ENCODE results near the gene RALGAPA2. TPM values are rescaled to one million over a fixed set of nuclear protein-coding genes. Genes with fewer than 3 reads are reported as not detected.
A peak's percentile ranks its signal among the peaks of the same experiment; 100 is the strongest.
"Not testable (repeated sequence)": the region's sequence is repeated elsewhere in the genome, so short reads cannot be mapped to it uniquely, and the experiment has no call there.

RALGAPA2 gene
- total RNA-seq, 1 donor from 2014 or later: 52.0 TPM

DNA sequence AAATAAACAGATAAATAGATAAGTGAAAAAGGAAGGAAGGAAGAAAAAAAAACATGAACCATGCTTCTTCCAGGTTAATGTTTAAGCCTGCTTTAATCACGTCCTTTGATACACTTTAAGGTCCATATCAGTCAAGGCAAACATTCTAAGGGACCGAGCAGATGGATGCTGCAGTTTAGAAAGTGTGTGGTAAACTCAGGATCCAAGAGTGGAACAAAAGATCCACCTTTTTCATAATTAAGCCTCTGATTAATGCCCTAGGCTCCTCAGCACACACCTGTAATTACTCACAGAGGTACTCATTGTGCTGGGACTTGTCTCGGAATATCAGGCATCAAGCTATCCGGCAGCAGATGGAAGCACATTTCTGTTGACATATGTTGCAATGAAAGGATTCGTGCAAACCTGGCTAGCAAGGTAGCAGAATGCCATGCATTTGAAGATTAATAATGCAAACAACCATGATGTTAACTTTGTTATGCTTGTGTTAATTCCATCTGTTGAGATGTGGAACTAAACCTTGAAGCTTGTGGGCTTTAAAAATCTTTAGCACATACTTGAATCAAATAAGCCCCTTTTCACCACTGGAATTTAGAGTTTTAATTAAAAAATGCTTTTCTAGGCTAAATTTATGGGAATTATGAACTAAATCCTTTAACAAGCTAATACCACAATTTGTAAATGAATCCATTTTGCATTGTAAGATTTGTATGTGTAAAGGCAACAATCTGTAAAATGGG is 163.7 kb downstream of the RALGAPA2 start:
- ATAC-seq (peak; percentile 84), DNase-seq (ENCODE audit: low spot score) (no peak)

DNA sequence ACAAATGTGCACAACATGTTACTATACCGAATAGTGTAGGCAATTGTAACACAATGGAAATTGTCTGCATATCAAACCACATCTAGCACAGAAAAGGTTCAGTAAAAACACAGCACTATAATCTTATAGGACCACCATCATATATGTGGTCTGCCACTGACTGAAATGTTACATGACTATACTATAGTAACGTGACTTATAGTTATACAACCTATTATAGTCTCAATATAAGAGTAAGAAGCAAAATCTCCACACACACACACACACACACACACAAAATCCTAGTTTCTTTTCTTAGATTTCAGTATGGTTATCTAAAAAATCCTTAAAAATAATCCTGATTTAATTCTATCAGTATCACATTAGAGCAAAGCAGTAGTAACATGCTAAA is 164.6 kb downstream of the RALGAPA2 start:
- DNase-seq (ENCODE audit: low spot score): no peak
- ATAC-seq: no peak

DNA sequence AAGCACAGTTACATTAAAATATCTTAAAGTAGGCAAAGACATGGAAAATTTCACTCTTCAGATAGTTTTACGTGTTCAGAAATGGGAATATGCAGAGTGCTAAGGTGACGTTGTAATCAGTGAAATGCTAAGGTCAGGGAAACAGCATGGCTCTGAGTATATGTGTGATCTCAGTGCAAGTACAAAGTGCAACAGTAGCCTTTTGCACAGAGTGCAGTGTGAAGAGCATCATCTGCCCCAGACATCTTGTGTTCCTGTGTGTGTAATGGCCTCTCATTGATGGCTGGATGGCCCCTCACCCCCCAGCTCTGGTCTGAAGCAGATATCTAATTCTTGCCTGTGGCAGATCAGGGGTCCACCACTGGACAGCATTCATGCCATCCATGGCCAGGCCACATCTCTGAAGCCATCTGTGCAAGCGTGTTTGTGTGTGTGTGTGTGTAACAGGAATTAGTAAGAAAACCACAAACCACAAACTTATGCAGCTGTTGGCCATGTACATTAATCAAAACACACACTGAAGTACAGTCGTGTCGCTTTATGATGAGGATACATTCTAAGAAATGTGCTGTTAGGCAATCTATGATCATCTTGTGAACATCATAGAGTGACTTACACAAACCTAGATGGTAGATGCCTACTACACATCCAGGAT is 165.1 kb downstream of the RALGAPA2 start:
- peak; percentile 81 for ATAC-seq
- DNase-seq (ENCODE audit: low spot score): no peak

DNA sequence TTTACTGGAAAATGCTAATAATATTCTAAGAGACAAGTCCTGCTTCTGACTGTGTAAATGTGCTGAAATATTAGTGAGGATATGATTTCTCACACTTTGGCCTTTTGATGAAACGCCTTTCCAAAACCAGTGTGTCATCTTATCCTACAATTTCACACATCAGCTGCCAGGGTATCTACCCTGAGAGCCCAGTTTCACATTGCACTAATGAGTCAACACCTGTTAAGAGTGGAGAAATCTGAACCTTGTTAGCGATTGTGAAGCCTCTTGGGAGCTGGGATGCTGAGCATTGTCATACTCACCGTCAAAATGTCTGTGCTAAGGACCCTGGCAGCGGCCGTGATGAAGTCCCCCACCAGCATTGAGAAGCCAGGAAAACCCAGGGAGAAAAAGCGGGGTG is 166.0 kb downstream of the RALGAPA2 start:
- DNase-seq (ENCODE audit: low spot score) (no peak), ATAC-seq (no peak)

DNA sequence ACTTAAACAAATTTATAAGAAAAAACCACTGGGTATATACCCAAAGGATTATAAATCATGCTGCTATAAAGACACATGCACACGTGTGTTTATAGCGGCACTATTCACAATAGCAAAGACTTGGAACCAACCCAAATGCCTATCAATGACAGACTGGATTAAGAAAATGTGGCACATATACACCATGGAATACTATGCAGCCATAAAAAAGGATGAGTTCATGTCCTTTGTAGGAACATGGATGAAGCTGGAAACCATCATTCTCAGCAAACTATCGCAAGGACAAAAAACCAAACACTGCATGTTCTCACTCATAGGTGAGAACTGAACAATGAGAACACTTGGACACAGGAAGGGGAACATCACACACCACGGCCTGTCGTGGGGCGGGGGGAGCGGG is 169.1 kb downstream of the RALGAPA2 start:
- DNase-seq (ENCODE audit: low spot score): not testable (repeated sequence)

DNA sequence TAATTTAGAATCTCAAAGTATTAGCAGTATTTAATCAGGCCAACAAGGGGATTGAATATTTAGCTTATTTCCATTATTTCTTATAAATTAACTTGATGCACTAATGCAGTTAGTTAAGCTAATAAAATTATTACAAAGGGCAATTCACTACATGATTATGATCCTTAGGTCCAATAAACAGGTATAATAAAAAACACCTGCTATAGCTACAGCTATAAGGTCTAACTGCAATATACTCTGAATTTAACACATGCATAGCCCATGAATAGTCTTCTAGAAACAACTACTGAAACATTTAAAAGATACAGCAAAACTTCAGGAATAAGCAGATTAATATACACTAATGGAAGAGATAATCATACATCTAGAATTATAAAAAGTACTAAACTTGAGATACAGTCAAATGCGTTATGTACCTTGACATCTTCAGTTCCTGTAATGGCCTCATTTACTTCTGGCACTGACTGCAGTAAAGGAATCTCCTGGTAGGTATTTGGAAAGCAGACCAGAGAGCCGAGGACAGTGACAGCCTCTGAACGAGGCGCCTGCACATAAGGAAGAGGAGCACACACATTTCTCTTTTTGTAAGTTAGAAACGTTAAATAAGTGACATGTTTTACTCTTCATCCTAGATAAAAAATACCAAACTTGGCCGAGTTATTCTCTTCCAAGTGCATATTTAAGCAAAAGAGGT is 176.1 kb downstream of the RALGAPA2 start:
- DNase-seq (ENCODE audit: low spot score) (no peak), ATAC-seq (no peak)

More for the DNA sequence above, 169.1 kb downstream of the RALGAPA2 start:
- not testable (repeated sequence) for ATAC-seq

DNA sequence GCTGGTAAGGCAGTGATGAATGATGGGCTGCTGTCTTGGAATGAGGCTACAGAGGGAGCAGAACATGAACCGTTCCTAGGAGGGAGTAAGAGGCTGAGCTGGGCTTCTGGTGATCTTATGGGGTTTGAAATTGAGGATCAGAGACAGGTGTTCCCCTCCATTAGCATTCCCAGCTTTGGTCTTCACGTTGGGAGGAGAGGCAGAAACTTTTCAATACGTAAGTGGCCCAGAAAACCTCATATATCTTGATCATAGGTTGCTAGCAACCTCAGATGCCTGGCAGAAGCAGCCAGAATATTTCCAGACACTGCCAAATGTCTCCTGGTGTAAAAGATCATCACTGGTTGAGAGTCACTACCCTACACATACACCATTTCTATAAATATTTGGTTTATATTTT is 177.4 kb downstream of the RALGAPA2 start:
- ATAC-seq: no peak
- no peak for DNase-seq (ENCODE audit: low spot score)

DNA sequence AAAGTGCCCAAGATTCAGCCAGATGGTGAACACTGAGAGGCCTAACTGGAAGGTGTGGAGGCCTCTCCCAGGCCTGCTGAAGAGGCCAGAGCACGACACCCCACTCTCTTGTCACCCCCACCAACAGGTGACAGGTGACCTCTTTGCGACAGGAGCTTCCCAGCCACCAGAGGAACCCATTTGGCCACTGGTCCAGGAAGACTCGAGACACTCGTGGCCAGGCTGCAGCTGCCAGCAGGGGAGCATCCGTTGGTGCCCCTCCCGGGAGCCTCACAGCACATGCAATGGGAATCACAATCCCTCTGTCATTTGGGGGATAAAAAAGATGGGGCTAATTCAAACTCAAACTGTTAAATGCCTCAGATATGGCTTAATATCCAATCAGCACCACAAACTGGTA is 181.2 kb downstream of the RALGAPA2 start:
- ATAC-seq: no peak
- DNase-seq (ENCODE audit: low spot score): no peak

DNA sequence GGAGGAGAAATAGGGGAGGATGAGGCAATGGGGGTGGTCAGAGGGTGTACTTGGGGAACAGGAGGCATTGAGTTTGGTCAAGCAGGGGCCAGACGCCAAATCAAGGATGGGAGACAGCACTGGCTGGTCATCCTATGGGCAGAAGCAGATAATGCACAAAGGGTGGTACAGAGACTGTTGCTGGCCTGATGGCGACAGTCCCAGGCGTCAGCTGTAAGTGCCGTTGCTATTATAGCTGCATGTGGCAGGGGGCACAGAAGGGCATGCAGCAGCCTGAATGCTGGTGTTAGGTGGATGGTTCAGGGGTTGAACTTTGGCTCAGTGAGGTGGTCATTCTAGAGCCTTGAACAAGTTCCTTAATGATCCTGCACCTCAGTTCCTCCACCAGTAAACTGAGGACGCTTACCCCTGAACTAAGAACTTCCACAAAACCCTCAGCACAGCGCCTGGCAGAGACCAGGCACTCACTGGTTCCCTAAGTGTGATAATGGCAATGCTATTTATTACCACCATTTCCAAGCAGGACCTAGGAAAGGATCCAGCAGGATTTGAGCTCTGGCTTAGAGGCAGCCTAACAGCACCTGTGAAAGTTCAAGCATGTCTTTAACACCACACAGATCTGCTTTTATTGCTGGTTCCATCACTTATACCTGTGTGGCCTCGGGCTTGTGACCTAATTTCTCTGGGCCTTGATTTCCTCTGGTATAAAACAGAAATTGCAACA is 181.9 kb downstream of the RALGAPA2 start:
- ATAC-seq: no peak

DNA sequence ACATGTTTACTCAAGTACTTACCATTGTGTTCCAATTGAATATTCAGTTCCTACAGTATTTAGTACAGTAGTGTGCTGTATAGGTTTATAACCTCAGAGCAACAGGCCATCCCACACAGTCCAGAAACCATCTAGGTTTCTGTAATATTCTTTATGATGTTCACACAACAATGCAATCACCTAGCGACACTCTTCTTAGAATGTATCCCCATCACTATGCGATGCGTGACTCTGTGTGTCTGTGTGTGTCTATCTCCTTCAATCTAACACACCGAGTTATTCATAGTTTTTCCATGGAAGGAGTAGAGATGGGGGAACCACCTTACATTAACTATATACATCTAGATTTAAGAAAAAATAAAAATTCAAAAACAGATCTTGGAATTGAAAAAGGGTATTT is 182.8 kb downstream of the RALGAPA2 start:
- DNase-seq (ENCODE audit: low spot score): no peak
- ATAC-seq: no peak

More for the DNA sequence above, 181.9 kb downstream of the RALGAPA2 start:
- no peak for DNase-seq (ENCODE audit: low spot score)

DNA sequence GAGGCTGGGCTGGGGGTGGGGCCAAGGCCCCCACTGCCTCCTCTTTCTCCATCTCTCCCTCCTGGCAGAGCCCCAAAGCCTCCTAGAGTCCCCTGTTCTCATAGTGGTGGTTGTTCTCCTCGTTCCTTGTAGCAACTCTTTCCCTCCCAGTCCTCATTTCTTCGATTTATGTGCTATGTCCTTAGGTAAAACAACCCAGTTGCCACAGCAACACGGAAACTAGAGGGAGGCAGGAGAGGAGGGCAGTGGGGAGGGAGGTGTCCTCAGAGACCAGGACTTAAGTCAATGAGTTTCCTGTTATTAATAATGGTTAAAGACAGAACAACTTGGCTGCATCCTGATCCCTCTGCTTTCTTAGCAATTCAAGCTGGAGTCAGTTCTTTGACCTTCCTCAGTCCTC is 183.6 kb downstream of the RALGAPA2 start:
- no peak for DNase-seq (ENCODE audit: low spot score)
- ATAC-seq: no peak

DNA sequence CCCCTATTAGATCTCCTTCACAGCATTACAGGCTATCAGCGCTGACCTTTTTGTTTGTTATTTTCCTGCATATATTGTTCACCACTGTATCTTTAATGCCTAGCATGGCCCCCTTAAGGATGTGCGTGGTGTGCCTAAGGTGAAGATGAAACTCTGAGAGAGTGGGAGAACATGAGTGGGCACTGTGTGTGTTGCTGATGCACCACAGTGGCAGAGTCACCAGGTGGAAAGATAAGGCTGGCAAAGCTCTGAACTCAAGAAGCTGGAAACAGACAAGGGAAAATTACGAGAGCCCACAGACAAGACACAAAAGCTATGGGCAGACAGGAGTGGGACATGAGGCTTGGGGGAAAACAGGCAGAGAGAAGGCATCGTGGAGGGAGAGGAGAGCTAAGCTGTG is 184.8 kb downstream of the RALGAPA2 start:
- no peak for ATAC-seq

DNA sequence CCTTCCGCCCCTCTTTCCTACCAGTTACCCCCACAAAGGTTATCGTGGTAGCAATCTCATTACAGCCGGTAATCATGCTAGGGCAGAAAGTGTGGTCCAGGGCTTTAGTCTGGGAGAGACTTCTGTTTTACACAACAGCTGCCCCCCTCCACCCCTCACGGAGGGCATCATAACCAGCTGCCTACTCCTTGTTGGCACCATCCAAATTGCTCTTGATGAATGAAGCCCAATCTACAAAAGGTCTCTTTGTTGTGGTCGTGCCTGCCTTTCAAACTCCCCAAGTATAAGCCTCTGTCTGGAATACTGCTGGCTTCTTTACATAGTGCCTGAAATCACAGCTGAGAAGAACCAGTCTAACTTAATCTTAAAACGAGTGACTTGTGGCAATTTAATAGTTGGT is 186.7 kb downstream of the RALGAPA2 start:
- DNase-seq (ENCODE audit: low spot score): no peak

More for the DNA sequence above, 184.8 kb downstream of the RALGAPA2 start:
- DNase-seq (ENCODE audit: low spot score): no peak

DNA sequence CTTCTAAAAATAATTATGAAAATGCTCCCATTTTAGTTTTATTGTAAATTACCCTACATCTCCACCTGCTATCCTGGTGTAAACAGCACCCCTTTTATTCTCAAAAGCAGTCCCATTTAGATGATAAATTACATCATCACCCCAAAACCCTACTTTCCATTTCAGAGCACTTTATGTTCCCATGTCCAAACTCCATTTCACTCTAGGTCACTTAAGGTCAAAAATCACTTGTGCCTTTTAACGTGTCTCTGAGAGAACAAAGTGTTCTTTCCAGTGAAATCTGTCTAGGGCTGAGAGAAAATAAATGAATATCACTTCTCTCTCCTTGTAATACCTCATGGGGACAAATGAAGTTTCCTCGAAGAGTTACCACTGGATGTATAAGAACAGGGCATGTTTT is 187.2 kb downstream of the RALGAPA2 start:
- peak; percentile 62 for ATAC-seq
- DNase-seq (ENCODE audit: low spot score): no peak

More for the DNA sequence above, 186.7 kb downstream of the RALGAPA2 start:
- peak; percentile 9 for ATAC-seq

DNA sequence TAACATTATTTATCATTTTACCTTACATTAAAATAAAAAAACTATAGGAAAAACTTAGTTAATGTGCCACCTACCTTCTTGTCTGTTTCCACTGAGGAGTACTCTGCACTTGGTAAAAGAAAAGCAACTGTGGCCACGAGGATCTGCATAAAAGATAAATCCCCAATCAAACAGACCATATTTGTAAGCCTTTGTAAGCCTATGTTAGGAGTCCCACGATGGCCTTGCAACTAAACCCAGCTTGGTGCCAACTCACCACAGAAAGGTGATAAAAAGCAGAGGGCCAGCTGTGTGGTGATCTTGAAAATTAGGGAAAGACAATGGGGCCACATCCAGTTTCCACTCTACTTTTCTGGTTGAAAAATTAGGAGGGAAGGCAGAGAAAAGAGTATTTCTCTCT is 187.7 kb downstream of the RALGAPA2 start:
- ATAC-seq: no peak
- no peak for DNase-seq (ENCODE audit: low spot score)

DNA sequence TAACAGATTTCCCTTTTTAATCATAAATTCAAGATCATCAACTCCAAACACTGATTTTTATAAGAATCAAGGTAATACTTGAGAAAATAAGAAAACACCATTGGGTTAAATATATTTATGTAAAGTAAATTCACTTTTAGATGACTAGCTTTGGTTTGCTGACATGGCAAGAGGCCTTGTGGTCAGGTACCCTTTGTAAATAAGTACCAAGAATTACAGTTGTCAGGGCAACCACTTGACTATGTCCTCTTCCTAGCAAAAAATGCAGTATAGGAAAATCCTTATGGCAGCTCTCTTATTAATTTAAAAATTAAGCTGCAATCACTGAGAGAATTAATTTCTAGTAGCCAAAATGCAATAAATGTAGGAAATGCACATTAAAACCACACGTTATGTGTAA is 190.7 kb downstream of the RALGAPA2 start:
- DNase-seq (ENCODE audit: low spot score) (no peak), ATAC-seq (no peak)

DNA sequence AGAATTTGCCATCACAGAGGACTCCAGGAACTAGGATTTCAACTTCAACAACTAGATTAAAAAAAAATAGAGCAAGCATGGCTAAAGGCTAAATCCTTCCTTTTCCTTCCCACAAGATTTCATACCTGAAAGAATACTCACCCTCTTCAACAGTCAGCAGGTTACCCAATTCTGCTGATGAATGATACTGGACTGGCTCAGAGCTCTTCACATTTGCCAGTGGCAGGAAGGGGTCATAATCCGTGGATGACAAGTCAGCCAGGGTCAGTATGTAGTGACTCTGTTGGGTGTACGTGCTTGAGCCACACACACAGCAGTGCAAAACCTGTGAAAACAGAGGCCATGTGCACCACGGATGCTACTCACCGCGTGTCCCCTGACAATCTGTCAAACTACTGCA is 191.7 kb downstream of the RALGAPA2 start:
- DNase-seq (ENCODE audit: low spot score) (no peak), ATAC-seq (no peak)

DNA sequence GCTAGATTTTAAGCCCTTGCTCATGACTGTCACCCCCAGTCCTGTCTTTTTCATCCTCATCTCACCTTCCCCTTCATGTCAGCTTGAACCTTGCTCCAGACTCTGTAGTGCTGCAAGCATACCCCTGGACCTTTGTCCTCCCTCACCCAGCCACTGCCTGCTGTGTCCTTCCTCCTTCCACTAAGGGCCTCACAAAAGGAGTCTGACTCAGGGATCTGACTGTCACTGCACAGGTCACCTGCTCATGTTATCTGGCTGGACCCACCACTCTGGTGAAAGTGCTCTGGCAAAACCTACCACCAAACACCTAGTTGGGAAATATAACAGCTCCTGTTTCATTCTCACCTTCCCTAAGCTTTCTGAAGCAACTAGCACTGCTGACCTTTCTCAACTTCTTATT is 193.2 kb downstream of the RALGAPA2 start:
- no peak for DNase-seq (ENCODE audit: low spot score)
- ATAC-seq: peak; percentile 69

DNA sequence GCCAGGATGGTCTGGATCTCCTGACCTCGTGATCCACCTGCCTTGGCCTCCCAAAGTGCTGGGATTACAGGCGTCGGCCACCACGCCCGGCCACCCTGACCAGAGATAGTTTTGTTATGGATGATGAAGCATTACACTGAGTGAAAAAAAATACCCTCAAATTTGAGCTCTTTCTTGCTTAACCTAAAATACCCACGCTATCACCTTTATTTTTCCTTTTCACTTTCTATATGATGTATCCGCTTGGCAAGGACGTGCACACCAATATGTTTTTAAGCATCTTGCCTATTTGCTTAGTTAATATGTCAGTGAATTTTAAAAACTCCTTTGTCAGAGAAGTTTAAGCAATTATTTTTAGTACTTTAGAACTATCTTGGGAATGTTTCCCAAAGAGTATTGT is 194.2 kb downstream of the RALGAPA2 start:
- ATAC-seq (no peak), DNase-seq (ENCODE audit: low spot score) (no peak)

DNA sequence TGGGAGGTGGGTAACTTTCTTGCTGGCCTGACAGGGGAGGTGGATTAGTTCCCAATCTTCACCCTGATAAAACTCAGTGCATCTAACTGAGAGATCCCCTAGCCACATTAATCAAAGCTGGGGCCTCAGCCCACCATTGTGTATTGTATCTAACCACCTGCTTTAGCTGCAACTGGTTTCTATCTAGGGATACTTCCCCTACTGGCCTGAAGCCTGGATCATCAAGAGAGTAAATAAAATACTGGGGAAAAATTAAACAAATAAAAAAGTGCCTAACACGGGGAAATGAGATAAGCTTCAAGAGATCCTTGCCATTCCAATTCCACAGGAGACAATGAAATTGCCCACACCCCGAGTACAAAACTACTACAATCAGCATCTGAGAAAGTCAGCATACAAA is 195.1 kb downstream of the RALGAPA2 start:
- no peak for ATAC-seq
- no peak for DNase-seq (ENCODE audit: low spot score)

DNA sequence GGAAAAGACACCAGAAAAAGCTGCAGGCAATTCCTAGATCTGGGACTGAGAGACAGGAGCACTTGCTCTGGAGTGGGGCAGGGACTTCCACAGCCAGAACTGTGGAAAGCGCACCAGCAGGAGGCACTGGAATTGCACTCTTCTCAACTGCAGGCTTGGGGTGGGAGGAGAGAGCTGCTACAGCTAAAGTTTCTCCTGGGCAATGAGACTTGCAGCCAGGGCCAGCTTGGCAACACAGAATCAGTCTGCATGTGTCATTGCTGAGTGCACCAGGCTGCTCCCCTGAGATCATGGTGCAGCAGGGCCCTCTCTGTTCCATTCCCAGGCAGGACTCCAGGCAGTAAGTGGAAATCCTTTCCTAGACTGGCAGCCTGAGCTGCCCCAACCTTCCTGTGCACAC is 198.7 kb downstream of the RALGAPA2 start:
- ATAC-seq (peak; percentile 26), DNase-seq (ENCODE audit: low spot score) (no peak)
